ENCODE measurements around the gene CDH1.

CDH1 gene

GRCh38 chr16:68732042-68732680, 4.9 kb upstream of the CDH1 start:
- DNase-seq, result no peak

GRCh38 chr16:68732741-68733399, 4.2 kb upstream of the CDH1 start:
- DNase-seq, result no peak

GRCh38 chr16:68733570-68733969, 3.5 kb upstream of the CDH1 start:
- DNase-seq, result no peak

GRCh38 chr16:68734782-68735181, 2.3 kb upstream of the CDH1 start:
- DNase-seq, result no peak

GRCh38 chr16:68736561-68736960, 531 bp upstream of the CDH1 start:
- no peak for DNase-seq

- DNase-seq, result no peak
Measured at GRCh38 chr16:68737730-68738629, 888 bp downstream of the CDH1 start.

- DNase-seq, result no peak
Measured at GRCh38 chr16:68739964-68740627, 3.0 kb downstream of the CDH1 start.

- DNase-seq, result no peak
Measured at GRCh38 chr16:68740628-68741346, 3.7 kb downstream of the CDH1 start.

- no peak for DNase-seq
Measured at GRCh38 chr16:68743664-68744063, 6.6 kb downstream of the CDH1 start.

GRCh38 chr16:68744744-68745280, 7.7 kb downstream of the CDH1 start:
- no peak for DNase-seq

- DNase-seq, result no peak
Measured at GRCh38 chr16:68746951-68747350, 9.9 kb downstream of the CDH1 start.

GRCh38 chr16:68749432-68749831, 12.3 kb downstream of the CDH1 start:
- DNase-seq, result no peak

GRCh38 chr16:68750193-68750695, 13.2 kb downstream of the CDH1 start:
- no peak for DNase-seq

GRCh38 chr16:68751160-68751559, 14.1 kb downstream of the CDH1 start:
- no peak for DNase-seq

- no peak for DNase-seq
Measured at GRCh38 chr16:68752602-68753001, 15.5 kb downstream of the CDH1 start.

- no peak for DNase-seq
Measured at GRCh38 chr16:68754084-68754792, 17.1 kb downstream of the CDH1 start.

GRCh38 chr16:68756239-68756915, 19.3 kb downstream of the CDH1 start:
- DNase-seq, result no peak

GRCh38 chr16:68757625-68757935, 20.5 kb downstream of the CDH1 start:
- no peak for DNase-seq

- DNase-seq, result no peak
Measured at GRCh38 chr16:68759062-68759461, 22.0 kb downstream of the CDH1 start.

- no peak for DNase-seq
Measured at GRCh38 chr16:68760671-68761275, 23.7 kb downstream of the CDH1 start.
